Heart left ventricle (tissue), 16 donors: ENCODE measurements around the gene COL26A1. TPM values are rescaled to one million over a fixed set of nuclear protein-coding genes. Genes with fewer than 3 reads are reported as not detected.
A peak's percentile ranks its signal among the peaks of the same experiment; 100 is the strongest.

Experiments
- ATAC-seq, 4 donors: fragments of 200-7000 bp; cut with Tn5 transposase; one replicate each; pipeline ENCODE4 v1.9.1; 2020 to 2022; ENCODE audit warnings: moderate library complexity in 4 of 4, mild to moderate bottlenecking in 3 of 4, moderate number of reproducible peaks in 1 of 4
- DNase-seq, 5 donors: peaks; one replicate each; pipeline ENCODE4 v3.0.0-alpha.2; 2020
- H3K27ac ChIP-seq, 12 donors: fragments of 200-600 bp; sonication (generic) in 4 of 12; one replicate each; pipeline versions ENCODE4 v1.5.0 to v1.8.0; 2016 to 2022; ENCODE audit warnings: mild to moderate bottlenecking in 2 of 12
- H3K27me3 ChIP-seq, 9 donors: fragments of 200-600 bp; sonication (generic) in 2 of 9; one replicate each; pipeline versions ENCODE4 v1.5.1 to v1.8.0; 2016 to 2022; ENCODE audit warnings: mild to moderate bottlenecking in 3 of 9
- H3K36me3 ChIP-seq, 9 donors: fragments of 200-600 bp; sonication (generic) in 2 of 9; one replicate each; pipeline versions ENCODE4 v1.5.0 to v1.8.0; 2018 to 2022; ENCODE audit warnings: mild to moderate bottlenecking in 2 of 9
- H3K4me1 ChIP-seq, 12 donors: fragments of 200-600 bp; sonication (generic) in 4 of 12; one replicate each; pipeline versions ENCODE4 v1.5.0 to v1.8.0; 2016 to 2022; ENCODE audit warnings: mild to moderate bottlenecking in 3 of 12
- H3K4me3 ChIP-seq, 12 donors: fragments of 200-600 bp; sonication (generic) in 4 of 12; one replicate each; pipeline versions ENCODE4 v1.5.0 to v1.8.0; 2017 to 2022; ENCODE audit warnings: mild to moderate bottlenecking in 9 of 12, moderate library complexity in 4 of 12
- H3K9me3 ChIP-seq, 12 donors: fragments of 200-600 bp; sonication (generic) in 4 of 12; one replicate each; pipeline versions ENCODE4 v1.5.0 to v1.8.0; 2016 to 2022; ENCODE audit warnings: mild to moderate bottlenecking in 1 of 12
- POLR2A ChIP-seq, 2 donors: fragments of 450-650 bp; IDR thresholded peaks; one replicate each; pipeline ENCODE4 v1.6.1; 2017; ENCODE audit warnings: antibody characterized with exemption in 2 of 2, mild to moderate bottlenecking in 2 of 2, moderate library complexity in 2 of 2
- WGBS, 4 donors: extraction: QIAGEN DNeasy Blood & Tissue Kit in 2 of 4; methylation state at CpG; one replicate each; pipeline versions ENCODE4 v1.1.5 to v1.1.7; 2013 to 2018; 5-methylcytosine and 5-hydroxymethylcytosine counted together
- intact Hi-C, 10 donors: fragments of 100-400 bp; cut with DNase I; formaldehyde crosslinking; loops; one replicate each; pipeline versions ENCODE4 v1.11.1 to v1.14.2; 2022
- polyA plus RNA-seq, 2 donors: library from polyadenylated mRNA; stranded (reverse); fragments of 200-250 nt; gene quantifications; one replicate each; pipeline ENCODE4 v1.2.3, GENCODE V29; 2013
- total RNA-seq, 9 donors: library from RNA; depleted of rRNA in 2 of 9; stranded (reverse); fragments of >200 nt in 2 of 9; fragmentation: NEBNext Ultra II Directional in 3 of 9; extraction: Animal tissue kit (Norgen Biotek cat#: 25700) in 3 of 9; gene quantifications; one replicate each; pipeline versions ENCODE4 v1.1.0 to v1.2.4, GENCODE V29; 2016 to 2023
- TF ChIP-seq, protein P1 (sequence below), 12 donors: fragments of 200-600 bp; sonication (generic) in 4 of 12; IDR thresholded peaks; one replicate each; pipeline versions ENCODE4 v1.5.0 to v1.8.0; 2018 to 2022; ENCODE audit warnings: antibody characterized with exemption in 12 of 12, mild to moderate bottlenecking in 5 of 12
- donor health status: ischemic (EF 13 %, LVEDD 7.1; RV severe dilation, severe dysfunction).
- donor health status: healthy with polysubstance abuse.
- donor health status: DM: no; HTN: yes; CAD: no.
- donor health status: DM: no; HTN: no; CAD: no.
- donor health status: ischemic (EF 25% LVEDD 6.9; RV normal size, moderate dysfunction).
- donor health status: ischemic (EF 25% LVEDD 5.7; RV mildly dilated, moderate dysfunction).
- donor health status: healthy.
- donor health status: DM: yes; HTN: yes; CAD: no.
- donor health status: ischemic (EF 35%, LVEDD 5.7; RV mildly dilated, moderate dysfunction).
- donor health status: nonischemic (EF 11% LVEDD 7.7; RV severe dilation, severe dysfunction).
- donor health status: DM: yes; HTN: yes; CAD: no.
- donor health status: PGD.
- donor health status: ischemic (EF 29% LVEDD 5.4; RV normal size, mild dysfunction).
- donor health status: nonischemic (EF 23%, LVEDD 6.1; RV moderate dilation, normal function).

COL26A1 gene
- total and polyA plus RNA-seq, 11 donors = 0.08 to 2.1 TPM; not detected in 9

DNA sequence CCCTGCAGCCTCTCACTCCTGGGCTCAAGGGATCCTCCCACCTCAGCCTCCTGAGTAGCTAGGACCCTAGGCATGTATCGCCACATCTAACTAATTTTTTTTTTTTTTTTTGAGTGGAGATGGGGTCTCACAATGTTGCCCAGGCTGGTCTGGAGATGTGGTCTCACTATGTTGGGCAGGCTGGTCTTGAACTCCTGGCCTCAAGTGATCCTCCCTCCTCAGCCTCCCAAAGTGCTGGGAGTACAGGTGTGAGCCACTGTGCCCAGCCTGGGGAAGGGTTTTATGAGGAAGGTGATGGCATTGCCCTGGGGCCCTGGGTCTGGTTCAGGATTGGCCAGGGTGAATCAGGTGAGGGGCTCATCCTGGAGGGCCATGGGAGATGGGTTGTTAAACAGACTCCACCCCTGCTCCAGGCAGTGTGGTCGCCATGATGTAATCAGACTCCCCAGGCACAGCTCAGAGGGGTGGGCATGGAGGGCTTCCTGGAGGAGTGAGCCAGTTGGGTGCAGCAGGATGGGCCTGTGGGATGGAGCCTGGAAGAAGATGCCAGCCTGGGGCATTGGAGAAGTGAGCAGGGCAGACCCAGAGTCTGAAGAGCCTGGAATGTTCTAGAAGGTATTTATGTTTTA, 183.7 kb downstream of the COL26A1 start:
- Histone ChIP-seq H3K36me3 (no peaks in the 10 kb centered on the region), H3K4me1 (peaks cover 0 to 4% (median 0%) of the 10 kb centered on the region in 12 donors), H3K9me3 (no peaks in the 10 kb centered on the region), H3K4me3 (no peak overlapping the region), H3K27me3 (peaks cover 0 to 5% (median 0%) of the 10 kb centered on the region in 9 donors), H3K27ac (no peak overlapping the region)
- TF ChIP-seq, protein P1, sequence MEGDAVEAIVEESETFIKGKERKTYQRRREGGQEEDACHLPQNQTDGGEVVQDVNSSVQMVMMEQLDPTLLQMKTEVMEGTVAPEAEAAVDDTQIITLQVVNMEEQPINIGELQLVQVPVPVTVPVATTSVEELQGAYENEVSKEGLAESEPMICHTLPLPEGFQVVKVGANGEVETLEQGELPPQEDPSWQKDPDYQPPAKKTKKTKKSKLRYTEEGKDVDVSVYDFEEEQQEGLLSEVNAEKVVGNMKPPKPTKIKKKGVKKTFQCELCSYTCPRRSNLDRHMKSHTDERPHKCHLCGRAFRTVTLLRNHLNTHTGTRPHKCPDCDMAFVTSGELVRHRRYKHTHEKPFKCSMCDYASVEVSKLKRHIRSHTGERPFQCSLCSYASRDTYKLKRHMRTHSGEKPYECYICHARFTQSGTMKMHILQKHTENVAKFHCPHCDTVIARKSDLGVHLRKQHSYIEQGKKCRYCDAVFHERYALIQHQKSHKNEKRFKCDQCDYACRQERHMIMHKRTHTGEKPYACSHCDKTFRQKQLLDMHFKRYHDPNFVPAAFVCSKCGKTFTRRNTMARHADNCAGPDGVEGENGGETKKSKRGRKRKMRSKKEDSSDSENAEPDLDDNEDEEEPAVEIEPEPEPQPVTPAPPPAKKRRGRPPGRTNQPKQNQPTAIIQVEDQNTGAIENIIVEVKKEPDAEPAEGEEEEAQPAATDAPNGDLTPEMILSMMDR (IDR thresholded peaks at IDR 0.05) = no peak
- no peak for TF ChIP-seq POLR2A (IDR thresholded peaks at IDR 0.05)
- 83 to 100% (median 88%) methylated on average over 2 of the region's 2 CpGs for WGBS, 4 donors
- intact Hi-C loops = loop anchor here in 3 of 10 donors (5.0 to 10.0 kb wide), 5 partner anchors 138 to 846 kb away; partner anchors contain the start of gene CUX1 (in 1 of the 3)
- peak in 2 of 5 donors; percentile 0 to 36 for DNase-seq
- no peak for ATAC-seq

DNA sequence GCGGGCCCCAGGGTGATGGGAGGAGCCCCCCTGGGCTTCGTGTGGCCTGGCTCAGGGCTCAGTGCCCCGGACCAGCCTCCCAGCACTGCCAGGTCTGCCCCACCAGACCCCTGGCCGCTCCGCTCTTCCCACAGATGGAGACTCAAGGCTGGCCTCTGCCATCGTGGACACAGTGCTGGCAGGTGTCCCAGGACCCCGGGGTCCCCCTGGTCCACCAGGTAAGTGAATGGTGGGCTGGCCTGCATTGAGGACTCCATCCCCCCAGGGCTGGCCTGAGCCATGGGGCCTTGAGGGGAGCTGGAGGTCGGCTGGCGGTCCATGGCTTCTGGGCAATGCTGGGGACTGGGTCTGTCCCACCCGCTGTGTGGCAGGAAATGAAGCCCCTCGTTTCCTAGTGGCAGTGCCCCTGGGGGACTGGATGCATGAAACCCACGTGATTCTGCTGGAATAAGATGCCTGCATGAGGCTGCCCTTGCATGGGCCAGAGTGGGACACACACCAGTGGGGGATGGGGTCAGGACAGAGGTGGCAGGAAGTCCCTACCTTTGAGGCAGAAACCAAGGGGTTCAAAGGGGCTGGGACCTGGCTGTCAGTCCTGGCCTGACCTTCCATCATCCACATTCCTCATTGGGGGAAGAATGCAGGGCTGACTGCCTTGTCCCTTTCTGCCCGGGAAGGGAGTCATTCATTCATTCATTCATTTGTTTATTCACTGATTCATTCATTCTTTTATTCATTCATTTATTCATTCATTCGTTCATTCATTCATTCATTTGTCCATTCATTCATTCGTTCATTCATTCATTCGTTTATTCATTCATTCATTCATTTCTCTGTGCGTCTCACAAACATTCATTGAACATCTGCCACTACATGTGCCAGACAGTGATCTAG, 184.6 kb downstream of the COL26A1 start:
- intact Hi-C loops = loop anchor here in 3 of 10 donors (5.0 to 10.0 kb wide), 5 partner anchors 138 to 845 kb away; partner anchors contain the start of gene CUX1 (in 1 of the 3)
- peak in 2 of 5 donors; percentile 12 to 40 for DNase-seq

DNA sequence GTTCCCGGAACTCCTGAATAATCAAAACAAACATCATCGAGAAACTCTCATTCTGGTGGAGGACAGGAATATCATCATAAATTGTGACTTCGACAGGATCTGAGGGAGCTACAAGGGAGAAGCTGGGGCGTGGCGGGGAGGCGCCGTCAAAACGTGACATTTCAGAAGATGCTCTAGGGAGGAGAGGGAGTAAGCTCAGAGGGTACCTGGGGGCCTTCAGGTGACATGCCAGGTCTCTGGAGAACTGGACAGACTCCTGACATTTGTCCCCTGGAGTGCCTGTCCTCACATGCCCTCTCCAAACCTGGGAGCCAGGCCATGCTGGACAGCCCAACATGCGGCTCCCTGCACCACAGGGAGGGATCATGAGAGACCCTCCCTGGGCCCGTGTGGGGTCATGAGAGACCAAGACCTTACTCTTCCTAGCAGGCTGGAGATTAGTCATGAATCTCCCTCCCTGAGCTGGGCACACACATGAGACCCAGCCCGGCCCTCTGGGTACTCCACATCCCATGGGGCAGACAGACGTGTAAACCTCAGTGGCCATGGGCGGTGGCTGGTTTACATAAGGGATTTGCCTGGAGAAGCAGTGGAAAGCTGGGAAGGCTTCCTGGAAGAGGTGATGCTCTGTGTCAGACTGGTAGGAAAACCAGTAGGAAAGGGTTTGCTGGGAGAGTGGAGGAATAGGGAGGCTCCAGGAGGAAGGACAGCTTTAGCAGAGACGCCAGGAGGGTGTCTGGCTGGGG, 185.4 kb downstream of the COL26A1 start:
- peak in 2 of 5 donors; percentile 6 to 51 for DNase-seq

More for the DNA sequence above, 184.6 kb downstream of the COL26A1 start:
- Histone ChIP-seq H3K27me3 (peaks cover 0 to 4% (median 0%) of the 10 kb centered on the region in 9 donors), H3K4me3 (no peak overlapping the region), H3K9me3 (no peaks in the 10 kb centered on the region), H3K4me1 (peaks cover 0 to 4% (median 0%) of the 10 kb centered on the region in 12 donors), H3K36me3 (no peaks in the 10 kb centered on the region), H3K27ac (no peak overlapping the region)
- TF ChIP-seq, protein P1 (IDR thresholded peaks at IDR 0.05) = no peak
- no peak for TF ChIP-seq POLR2A (IDR thresholded peaks at IDR 0.05)
- WGBS, 4 donors = 64 to 74% (median 73%) methylated on average over 14 to 17 of the region's 17 CpGs
- no peak for ATAC-seq

More for the DNA sequence above, 185.4 kb downstream of the COL26A1 start:
- intact Hi-C loops = loop anchor here in 3 of 10 donors (5.0 to 10.0 kb wide), 5 partner anchors 137 to 844 kb away; partner anchors contain the start of gene CUX1 (in 1 of the 3)
- ATAC-seq = no peak
- no peaks in the 10 kb centered on the region for H3K27me3 ChIP-seq
- no peak overlapping the region for H3K4me3 ChIP-seq
- H3K9me3 ChIP-seq = no peaks in the 10 kb centered on the region
- TF ChIP-seq, protein P1 (IDR thresholded peaks at IDR 0.05) = no peak
- TF ChIP-seq POLR2A (IDR thresholded peaks at IDR 0.05) = no peak
- H3K36me3 ChIP-seq = no peaks in the 10 kb centered on the region
- no peaks in the 10 kb centered on the region for H3K4me1 ChIP-seq
- WGBS, 4 donors = 83 to 85% (median 84%) methylated on average over 14 of the region's 14 CpGs
- H3K27ac ChIP-seq = no peak overlapping the region
